ENCODE results near the gene YWHAG. TPM values are rescaled to one million over a fixed set of nuclear protein-coding genes. Genes with fewer than 3 reads are reported as not detected.

Gene YWHAG
- total and polyA plus RNA-seq, 2 of the 13 experiments (the other 11 are each of a cell fraction or from before 2014, with no cell fraction given) = 36.9 to 67.5 TPM

GRCh38 chr7:76302347-76303201, 56.2 kb downstream of the YWHAG start, which contains the start of gene HSPB1 (continued):
- peak; percentile 46; the same call in 1 of the 2 replicates for TF ChIP-seq THAP11 (CRISPR knock-in tag; IDR thresholded peaks at IDR 0.05)
- TF ChIP-seq HNRNPLL (IDR thresholded peaks at IDR 0.05; ENCODE audit: low read depth, low read length, poor library complexity, severe bottlenecking) = peak; percentile 78
- TF ChIP-seq, protein P1, sequence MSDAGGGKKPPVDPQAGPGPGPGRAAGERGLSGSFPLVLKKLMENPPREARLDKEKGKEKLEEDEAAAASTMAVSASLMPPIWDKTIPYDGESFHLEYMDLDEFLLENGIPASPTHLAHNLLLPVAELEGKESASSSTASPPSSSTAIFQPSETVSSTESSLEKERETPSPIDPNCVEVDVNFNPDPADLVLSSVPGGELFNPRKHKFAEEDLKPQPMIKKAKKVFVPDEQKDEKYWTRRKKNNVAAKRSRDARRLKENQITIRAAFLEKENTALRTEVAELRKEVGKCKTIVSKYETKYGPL (CRISPR knock-in tag; IDR thresholded peaks at IDR 0.05) = no peak; the same call in 1 of the 2 replicates
- TF ChIP-seq ZHX1 (CRISPR knock-in tag; IDR thresholded peaks at IDR 0.05; ENCODE audit: low read depth) = 0 out of 2 replicates have a peak, but pooled peaks have one; percentile 45
- TF ChIP-seq ZFX (CRISPR knock-in tag; IDR thresholded peaks at IDR 0.05; ENCODE audit: low read depth) = no peak
- TF ChIP-seq HOXA3 (CRISPR knock-in tag; IDR thresholded peaks at IDR 0.05) = peak; percentile 55
- TF ChIP-seq ZNF563 (CRISPR knock-in tag; IDR thresholded peaks at IDR 0.05) = peak; percentile 39
- TF ChIP-seq, protein P2, sequence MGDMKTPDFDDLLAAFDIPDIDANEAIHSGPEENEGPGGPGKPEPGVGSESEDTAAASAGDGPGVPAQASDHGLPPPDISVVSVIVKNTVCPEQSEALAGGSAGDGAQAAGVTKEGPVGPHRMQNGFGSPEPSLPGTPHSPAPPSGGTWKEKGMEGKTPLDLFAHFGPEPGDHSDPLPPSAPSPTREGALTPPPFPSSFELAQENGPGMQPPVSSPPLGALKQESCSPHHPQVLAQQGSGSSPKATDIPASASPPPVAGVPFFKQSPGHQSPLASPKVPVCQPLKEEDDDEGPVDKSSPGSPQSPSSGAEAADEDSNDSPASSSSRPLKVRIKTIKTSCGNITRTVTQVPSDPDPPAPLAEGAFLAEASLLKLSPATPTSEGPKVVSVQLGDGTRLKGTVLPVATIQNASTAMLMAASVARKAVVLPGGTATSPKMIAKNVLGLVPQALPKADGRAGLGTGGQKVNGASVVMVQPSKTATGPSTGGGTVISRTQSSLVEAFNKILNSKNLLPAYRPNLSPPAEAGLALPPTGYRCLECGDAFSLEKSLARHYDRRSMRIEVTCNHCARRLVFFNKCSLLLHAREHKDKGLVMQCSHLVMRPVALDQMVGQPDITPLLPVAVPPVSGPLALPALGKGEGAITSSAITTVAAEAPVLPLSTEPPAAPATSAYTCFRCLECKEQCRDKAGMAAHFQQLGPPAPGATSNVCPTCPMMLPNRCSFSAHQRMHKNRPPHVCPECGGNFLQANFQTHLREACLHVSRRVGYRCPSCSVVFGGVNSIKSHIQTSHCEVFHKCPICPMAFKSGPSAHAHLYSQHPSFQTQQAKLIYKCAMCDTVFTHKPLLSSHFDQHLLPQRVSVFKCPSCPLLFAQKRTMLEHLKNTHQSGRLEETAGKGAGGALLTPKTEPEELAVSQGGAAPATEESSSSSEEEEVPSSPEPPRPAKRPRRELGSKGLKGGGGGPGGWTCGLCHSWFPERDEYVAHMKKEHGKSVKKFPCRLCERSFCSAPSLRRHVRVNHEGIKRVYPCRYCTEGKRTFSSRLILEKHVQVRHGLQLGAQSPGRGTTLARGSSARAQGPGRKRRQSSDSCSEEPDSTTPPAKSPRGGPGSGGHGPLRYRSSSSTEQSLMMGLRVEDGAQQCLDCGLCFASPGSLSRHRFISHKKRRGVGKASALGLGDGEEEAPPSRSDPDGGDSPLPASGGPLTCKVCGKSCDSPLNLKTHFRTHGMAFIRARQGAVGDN (CRISPR knock-in tag; IDR thresholded peaks at IDR 0.05) = peak; percentile 98
- peak; percentile 77 for TF ChIP-seq GATAD2A (CRISPR knock-in tag; IDR thresholded peaks at IDR 0.05)
- no peak for TF ChIP-seq ZNF20 (CRISPR knock-in tag; IDR thresholded peaks at IDR 0.05)
- peak; percentile 54; the same call in 1 of the 2 replicates for TF ChIP-seq ARNT2 (CRISPR knock-in tag; IDR thresholded peaks at IDR 0.05; ENCODE audit: low read depth)
- peak; percentile 69; the same call in 1 of the 2 replicates for TF ChIP-seq ZNF567 (CRISPR knock-in tag; IDR thresholded peaks at IDR 0.05; ENCODE audit: borderline replicate concordance)
- 0 out of 2 replicates have a peak, but pooled peaks have one; percentile 20 for TF ChIP-seq ZNF616 (CRISPR knock-in tag; IDR thresholded peaks at IDR 0.05; ENCODE audit: low read depth)
- TF ChIP-seq, protein P3, sequence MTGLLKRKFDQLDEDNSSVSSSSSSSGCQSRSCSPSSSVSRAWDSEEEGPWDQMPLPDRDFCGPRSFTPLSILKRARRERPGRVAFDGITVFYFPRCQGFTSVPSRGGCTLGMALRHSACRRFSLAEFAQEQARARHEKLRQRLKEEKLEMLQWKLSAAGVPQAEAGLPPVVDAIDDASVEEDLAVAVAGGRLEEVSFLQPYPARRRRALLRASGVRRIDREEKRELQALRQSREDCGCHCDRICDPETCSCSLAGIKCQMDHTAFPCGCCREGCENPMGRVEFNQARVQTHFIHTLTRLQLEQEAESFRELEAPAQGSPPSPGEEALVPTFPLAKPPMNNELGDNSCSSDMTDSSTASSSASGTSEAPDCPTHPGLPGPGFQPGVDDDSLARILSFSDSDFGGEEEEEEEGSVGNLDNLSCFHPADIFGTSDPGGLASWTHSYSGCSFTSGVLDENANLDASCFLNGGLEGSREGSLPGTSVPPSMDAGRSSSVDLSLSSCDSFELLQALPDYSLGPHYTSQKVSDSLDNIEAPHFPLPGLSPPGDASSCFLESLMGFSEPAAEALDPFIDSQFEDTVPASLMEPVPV (CRISPR knock-in tag; IDR thresholded peaks at IDR 0.05) = 0 out of 2 replicates have a peak, but pooled peaks have one; percentile 46
- TF ChIP-seq ARHGAP35 (CRISPR knock-in tag; IDR thresholded peaks at IDR 0.05; ENCODE audit: borderline replicate concordance) = peak; percentile 80
- peak; percentile 51 for TF ChIP-seq ZFP91 (CRISPR knock-in tag; IDR thresholded peaks at IDR 0.05; ENCODE audit: borderline replicate concordance)
